Activated CD8-positive, alpha-beta memory T cell treated with anti-CD3 and anti-CD28 coated beads for 48 hours (primary cell): ENCODE measurements around the gene RUNX2.
"Not testable (repeated sequence)": the region's sequence is repeated elsewhere in the genome, so short reads cannot be mapped to it uniquely, and the experiment has no call there.

Experiments used
- DNase-seq, 3 experiments: peaks; one replicate each; pipeline ENCODE4 v3.0.0-alpha.2; 2020; ENCODE audit warnings: low read depth in 2 of 3, low spot score in 2 of 3

RUNX2 gene

GRCh38 chr6:45327956-45328522, at the start of gene RUNX2:
RUNX2 (plus strand) TSS chr6:45328330; CDS start chr6:45328727, 397 bp downstream.
- no peak for DNase-seq

GRCh38 chr6:45278367-45278766, 49.8 kb upstream of the RUNX2 start:
- DNase-seq = no peak

- DNase-seq = not testable (repeated sequence)
These were observed 41.4 kb upstream of the RUNX2 start for GRCh38 chr6:45286707-45287106.

- DNase-seq = no peak
These were observed 38.2 kb upstream of the RUNX2 start for GRCh38 chr6:45289751-45290514.

GRCh38 chr6:45293306-45293705, 34.8 kb upstream of the RUNX2 start:
- no peak for DNase-seq

- not testable (repeated sequence) for DNase-seq
These were observed 33.9 kb upstream of the RUNX2 start for GRCh38 chr6:45294065-45294701.

- no peak for DNase-seq
These were observed 30.8 kb upstream of the RUNX2 start for GRCh38 chr6:45297320-45297719.

- no peak for DNase-seq
These were observed 29.0 kb upstream of the RUNX2 start for GRCh38 chr6:45299096-45299581.

GRCh38 chr6:45300736-45301135, 27.4 kb upstream of the RUNX2 start:
- no peak for DNase-seq

- DNase-seq = no peak
These were observed 26.6 kb upstream of the RUNX2 start for GRCh38 chr6:45301348-45302142.

- no peak for DNase-seq
These were observed 25.3 kb upstream of the RUNX2 start for GRCh38 chr6:45302832-45303231.

- DNase-seq = no peak
These were observed 22.6 kb upstream of the RUNX2 start for GRCh38 chr6:45305546-45305945.

GRCh38 chr6:45310118-45310788, 17.9 kb upstream of the RUNX2 start:
- no peak for DNase-seq

- DNase-seq = no peak
These were observed 14.0 kb upstream of the RUNX2 start for GRCh38 chr6:45314146-45314545.

- DNase-seq = no peak
These were observed 7.8 kb upstream of the RUNX2 start for GRCh38 chr6:45320349-45320748.

GRCh38 chr6:45323656-45324224, 4.4 kb upstream of the RUNX2 start:
- no peak for DNase-seq

GRCh38 chr6:45326698-45327417, 1.3 kb upstream of the RUNX2 start:
- DNase-seq = no peak

- no peak for DNase-seq
These were observed 393 bp downstream of the RUNX2 start for GRCh38 chr6:45328523-45328922.

GRCh38 chr6:45344900-45345299, 16.8 kb downstream of the RUNX2 start:
- no peak for DNase-seq

GRCh38 chr6:45350186-45350710, 22.1 kb downstream of the RUNX2 start:
- DNase-seq = no peak
